Osteocyte (in vitro differentiated cells): Measurements from ENCODE around the gene ST8SIA2. TPM values are rescaled to one million over a fixed set of nuclear protein-coding genes. Genes with fewer than 3 reads are reported as not detected.

ENCODE experiments used
- DNase-seq: peaks from one replicate; pipeline ENCODE4 v3.0.0; 2021; ENCODE audit warnings: mixed read lengths; ENCODE audit not compliant: unreplicated experiment; ENCODE audit errors: extremely low spot score
- H3K27ac Mint-ChIP-seq: one replicate; pipeline ENCODE4 v1.8.0; 2021; ENCODE audit warnings: mild to moderate bottlenecking, mixed read lengths; ENCODE audit not compliant: unreplicated experiment
- H3K27me3 Mint-ChIP-seq: one replicate; pipeline ENCODE4 v1.8.0; 2021; ENCODE audit warnings: mixed read lengths; ENCODE audit not compliant: unreplicated experiment
- H3K36me3 Mint-ChIP-seq: one replicate; pipeline ENCODE4 v1.8.0; 2021; ENCODE audit warnings: mixed read lengths; ENCODE audit not compliant: unreplicated experiment
- H3K4me1 Mint-ChIP-seq: one replicate; pipeline ENCODE4 v1.8.0; 2021; ENCODE audit warnings: mixed read lengths; ENCODE audit not compliant: unreplicated experiment
- H3K4me3 Mint-ChIP-seq: one replicate; pipeline ENCODE4 v1.8.0; 2021; ENCODE audit warnings: mild to moderate bottlenecking, moderate library complexity, mixed read lengths; ENCODE audit not compliant: unreplicated experiment
- H3K9me3 Mint-ChIP-seq: one replicate; pipeline ENCODE4 v1.8.0; 2021; ENCODE audit warnings: mixed read lengths; ENCODE audit not compliant: unreplicated experiment
- CTCF ChIP-seq: fragments of 200-600 bp; sonication (generic); IDR thresholded peaks from 2 replicates; pipeline ENCODE4 v1.5.0; 2021; ENCODE audit warnings: antibody characterized with exemption, mild to moderate bottlenecking, moderate library complexity
- total RNA-seq: library from RNA; stranded (reverse); gene quantifications from 2 replicates; pipeline ENCODE4 v1.2.1, GENCODE V29; 2021

ST8SIA2 gene
- total RNA-seq, 1 donor from 2014 or later: 2.1 TPM

- Mint-ChIP-seq H3K27ac (no peak overlapping the region), H3K4me3 (peak overlapping the region; percentile 90), H3K36me3 (no peaks in the 10 kb centered on the region), H3K4me1 (peaks cover 17% of the 10 kb centered on the region), H3K27me3 (peaks cover 47% of the 10 kb centered on the region), H3K9me3 (no peaks in the 10 kb centered on the region)
- DNase-seq: no peak
- no peak for TF ChIP-seq CTCF
These were observed 822 bp downstream of the ST8SIA2 start for GRCh38 chr15:92394309-92395097.

- no peak for DNase-seq
- TF ChIP-seq CTCF: no peak
- no peak overlapping the region for H3K27ac Mint-ChIP-seq
- H3K4me3 Mint-ChIP-seq: peak overlapping the region; percentile 90
- peaks cover 40% of the 10 kb centered on the region for H3K27me3 Mint-ChIP-seq
- peaks cover 17% of the 10 kb centered on the region for H3K4me1 Mint-ChIP-seq
- no peaks in the 10 kb centered on the region for H3K36me3 Mint-ChIP-seq
- no peaks in the 10 kb centered on the region for H3K9me3 Mint-ChIP-seq
These were observed 1.5 kb downstream of the ST8SIA2 start for GRCh38 chr15:92395098-92395635.

GRCh38 chr15:92399271-92399950, 5.7 kb downstream of the ST8SIA2 start:
- H3K36me3 Mint-ChIP-seq: no peaks in the 10 kb centered on the region
- no peak overlapping the region for H3K4me3 Mint-ChIP-seq
- no peak for TF ChIP-seq CTCF
- no peak overlapping the region for H3K27ac Mint-ChIP-seq
- H3K27me3 Mint-ChIP-seq: peaks cover 8% of the 10 kb centered on the region
- DNase-seq: no peak
- no peaks in the 10 kb centered on the region for H3K9me3 Mint-ChIP-seq
- peaks cover 6% of the 10 kb centered on the region for H3K4me1 Mint-ChIP-seq

GRCh38 chr15:92400573-92400972, 6.9 kb downstream of the ST8SIA2 start:
- H3K36me3 Mint-ChIP-seq: no peaks in the 10 kb centered on the region
- H3K4me1 Mint-ChIP-seq: no peaks in the 10 kb centered on the region
- no peak for TF ChIP-seq CTCF
- H3K9me3 Mint-ChIP-seq: no peaks in the 10 kb centered on the region
- DNase-seq: no peak
- peaks cover 3% of the 10 kb centered on the region for H3K27me3 Mint-ChIP-seq
- H3K27ac Mint-ChIP-seq: no peak overlapping the region
- no peak overlapping the region for H3K4me3 Mint-ChIP-seq
